HepG2 (cell line): ENCODE data around the gene CLCN4. TPM values are rescaled to one million over a fixed set of nuclear protein-coding genes. Genes with fewer than 3 reads are reported as not detected.

Source experiments
- ATAC-seq: fragments of 200-7000 bp; cut with Tn5 transposase; 3 replicates; pipeline ENCODE4 v1.9.1; 2020; ENCODE audit warnings: mild to moderate bottlenecking, moderate library complexity
- BruUV-seq: library from RNA; stranded (reverse); fragments of 400-500 nt; replicated peaks from 2 replicates; lab custom pipeline; 2021; lab: Mats Ljungman, UMichigan
- CTCF ChIA-PET: fragments of 300-600 bp; formaldehyde crosslinking; extraction: SDS; loops from one replicate; lab custom pipeline; 2021; ENCODE audit warnings: low total read pairs, inconsistent platforms, low intra/inter-chr PET ratio; lab: Yijun Ruan, JAX
- POLR2A ChIA-PET: fragments of 350-600 bp; sonication (Branson Sonifier 250); formaldehyde crosslinking; loops from one replicate; lab custom pipeline; 2020; ENCODE audit warnings: antibody characterized with exemption, inconsistent platforms; lab: Yijun Ruan, JAX
- DNase-seq: peaks from one replicate; pipeline ENCODE4 v3.0.0-alpha.2; 2015; ENCODE audit warnings: low spot score
- FAIRE-seq: peaks from 3 replicates; lab custom pipeline; 2011; peaks lifted over from hg19 to GRCh38; lab: Jason Lieb, UNC
- H2AFZ ChIP-seq: one replicate; pipeline ENCODE4 v1.6.1; 2011; ENCODE audit warnings: low read length, inconsistent platforms
- H3K27ac ChIP-seq: fragments of 300-600 bp; 3 replicates; pipeline ENCODE4 v1.8.0; 2011; ENCODE audit warnings: mixed run types, mild to moderate bottlenecking, mixed read lengths, low read length, inconsistent platforms; ENCODE audit not compliant: insufficient read depth; ENCODE audit errors: extremely low read length
- H3K27me3 ChIP-seq, 2 experiments: fragments of 200-600 bp in 1 of 2; 2 replicates in 1 of 2; 3 replicates in 1 of 2; pipeline versions ENCODE4 v1.6.0 to v1.8.0; 2011; ENCODE audit warnings: low read length in 2 of 2, mild to moderate bottlenecking in 2 of 2, moderate library complexity in 2 of 2, inconsistent platforms in 1 of 2; ENCODE audit not compliant: insufficient read depth in 2 of 2, control insufficient read depth in 1 of 2
- H3K36me3 ChIP-seq, 2 experiments: fragments of 200-600 bp in 1 of 2; replicated peaks in 1 of 2; 2 replicates in 1 of 2; 3 replicates in 1 of 2; pipeline versions ENCODE4 v1.5.1 to v1.8.0; 2011; ENCODE audit warnings: low read length in 2 of 2, inconsistent platforms in 1 of 2; ENCODE audit not compliant: insufficient read depth in 2 of 2, control insufficient read depth in 1 of 2
- H3K4me1 ChIP-seq: 2 replicates; pipeline ENCODE4 v1.5.1; 2012; ENCODE audit warnings: low read length, inconsistent platforms; ENCODE audit not compliant: insufficient read depth
- H3K4me2 ChIP-seq: 2 replicates; pipeline ENCODE4 v1.6.0; 2011; ENCODE audit warnings: low read depth, low read length, inconsistent platforms
- H3K4me3 ChIP-seq, 3 experiments: fragments of 200-600 bp in 1 of 3; sonication (generic), shearing (Covaris generic) in 1 of 3; replicated peaks in 1 of 3; 2 replicates each; pipeline ENCODE4 v1.5.1; 2011 to 2016; ENCODE audit warnings: low read length in 3 of 3, inconsistent platforms in 2 of 3, low read depth in 2 of 3, mild to moderate bottlenecking in 2 of 3, control low read depth in 1 of 3, mixed read lengths in 1 of 3; ENCODE audit not compliant: insufficient read depth in 1 of 3
- H3K79me2 ChIP-seq: one replicate; pipeline ENCODE4 v1.6.1; 2011; ENCODE audit warnings: low read length, inconsistent platforms; ENCODE audit not compliant: insufficient read depth
- H3K9ac ChIP-seq: 2 replicates; pipeline ENCODE4 v1.6.0; 2011; ENCODE audit warnings: mild to moderate bottlenecking, low read depth, low read length, inconsistent platforms; ENCODE audit not compliant: insufficient read depth
- H3K9me3 ChIP-seq: 2 replicates; pipeline ENCODE4 v1.5.1; 2012; ENCODE audit warnings: mild to moderate bottlenecking, low read length
- H4K20me1 ChIP-seq: 2 replicates; pipeline ENCODE4 v1.6.0; 2011; ENCODE audit warnings: inconsistent platforms, mild to moderate bottlenecking, low read length, moderate library complexity; ENCODE audit not compliant: insufficient read depth
- ADNP ChIP-seq: sonication (generic); formaldehyde crosslinking; IDR thresholded peaks from 2 replicates; pipeline ENCODE4 v1.4.0; 2020; ENCODE audit warnings: missing genetic modification reagents
- EED ChIP-seq: sonication (generic); formaldehyde crosslinking; IDR thresholded peaks from 2 replicates; pipeline ENCODE4 v1.5.0; 2020; ENCODE audit warnings: mild to moderate bottlenecking, missing genetic modification reagents
- ETV6 ChIP-seq: sonication (generic); formaldehyde crosslinking; conservative IDR thresholded peaks from 2 replicates; pipeline ENCODE4 v1.4.0; 2020; ENCODE audit warnings: missing genetic modification reagents
- FOXK2 ChIP-seq: fragments of 450-650 bp; IDR thresholded peaks from 2 replicates; pipeline ENCODE4 v1.6.1; 2016
- HMGA1 ChIP-seq: sonication (generic); formaldehyde crosslinking; conservative IDR thresholded peaks from 2 replicates; pipeline ENCODE4 v1.4.0; 2020; ENCODE audit warnings: missing genetic modification reagents
- NFE2 ChIP-seq: sonication (generic); formaldehyde crosslinking; IDR thresholded peaks from 2 replicates; pipeline ENCODE4 v1.4.0; 2020; ENCODE audit warnings: missing genetic modification reagents
- NFIC ChIP-seq: IDR thresholded peaks from 2 replicates; pipeline ENCODE4 v1.6.1; 2012; ENCODE audit warnings: mild to moderate bottlenecking, low read length, inconsistent platforms
- TCF7L2 ChIP-seq: IDR thresholded peaks from 2 replicates; pipeline ENCODE4 v1.6.1; 2011; ENCODE audit warnings: mild to moderate bottlenecking, low read depth, low read length, moderate library complexity
- ZNF292 ChIP-seq: sonication (generic); formaldehyde crosslinking; IDR thresholded peaks from 2 replicates; pipeline ENCODE4 v1.8.1; 2022; ENCODE audit warnings: mild to moderate bottlenecking, low read depth, missing genetic modification reagents, borderline replicate concordance
- ZNF326 ChIP-seq: sonication (generic); formaldehyde crosslinking; IDR thresholded peaks from 2 replicates; pipeline ENCODE4 v1.4.0; 2020; ENCODE audit warnings: missing genetic modification reagents, borderline replicate concordance
- ZNF589 ChIP-seq: sonication (generic); formaldehyde crosslinking; conservative IDR thresholded peaks from 2 replicates; pipeline ENCODE4 v1.8.0; 2022; ENCODE audit warnings: mild to moderate bottlenecking, moderate library complexity, missing genetic modification reagents
- ZNF775 ChIP-seq: sonication (generic); formaldehyde crosslinking; IDR thresholded peaks from 2 replicates; pipeline ENCODE4 v1.4.0; 2020; ENCODE audit warnings: missing genetic modification reagents, mild to moderate bottlenecking, moderate library complexity, borderline replicate concordance
- ZSCAN25 ChIP-seq: sonication (generic); formaldehyde crosslinking; IDR thresholded peaks from 2 replicates; pipeline ENCODE4 v1.8.0; 2022; ENCODE audit warnings: mild to moderate bottlenecking, missing genetic modification reagents
- WGBS: methylation state at CpG from one replicate; pipeline ENCODE4 v1.1.6; 2017; ENCODE audit warnings: low lambda C conversion rate; 5-methylcytosine and 5-hydroxymethylcytosine counted together
- in situ Hi-C: cut with HindIII; loops from 2 replicates; pipeline ENCODE4 v1.10.0; 2017; ENCODE audit warnings: low pct_unique_long_range_greater_than_20kb; ENCODE audit not compliant: extremely low pct_ligation_motif_present
- intact Hi-C: fragments of 100-400 bp; cut with micrococcal nuclease; formaldehyde crosslinking; loops from one replicate; pipeline ENCODE4 v1.10.0; 2022; ENCODE audit not compliant: unreplicated experiment
- polyA plus RNA-seq, 8 experiments: library from polyadenylated mRNA; depleted of rRNA in 3 of 8; stranded (reverse) in 7 of 8; unstranded in 1 of 8; fragments of >200 nt; fragmentation: Illumina TruSeq in 4 of 8; extraction: Trizol in 4 of 8; gene quantifications; 2 replicates each; pipeline versions ENCODE4 v1.2.1 to v1.2.3, GENCODE V29; 2011 to 2016; ENCODE audit warnings: low read depth in 4 of 8, missing spikeins in 1 of 8, mixed read lengths in 1 of 8; ENCODE audit not compliant: insufficient read depth in 1 of 8
- total RNA-seq, 5 experiments: library from RNA; depleted of rRNA; stranded (reverse); fragments of >200 nt; fragmentation: Illumina TruSeq; extraction: Trizol; gene quantifications; 2 replicates each; pipeline ENCODE4 v1.2.3, GENCODE V29; 2016; ENCODE audit warnings: low read depth in 1 of 5
- TF ChIP-seq, protein P1 (sequence below): sonication (generic); formaldehyde crosslinking; IDR thresholded peaks from 2 replicates; pipeline ENCODE4 v1.5.1; 2020; ENCODE audit warnings: mild to moderate bottlenecking, missing genetic modification reagents, borderline replicate concordance
- TF ChIP-seq, protein P2 (sequence below): sonication (generic); formaldehyde crosslinking; IDR thresholded peaks from 2 replicates; pipeline ENCODE4 v1.9.0; 2021; ENCODE audit warnings: missing genetic modification reagents, borderline replicate concordance
- TF ChIP-seq, protein P3 (sequence below): sonication (generic); formaldehyde crosslinking; conservative IDR thresholded peaks from 2 replicates; pipeline ENCODE4 v1.4.0; 2020; ENCODE audit warnings: missing genetic modification reagents
- TF ChIP-seq, protein P4 (sequence below): sonication (generic); formaldehyde crosslinking; IDR thresholded peaks from 2 replicates; pipeline ENCODE4 v1.5.0; 2020; ENCODE audit warnings: mild to moderate bottlenecking, missing genetic modification reagents, borderline replicate concordance

CLCN4 gene
- total and polyA plus RNA-seq, 2 of the 13 experiments (the other 11 are each of a cell fraction or from before 2014, with no cell fraction given) = 1.8 to 2.5 TPM

DNA sequence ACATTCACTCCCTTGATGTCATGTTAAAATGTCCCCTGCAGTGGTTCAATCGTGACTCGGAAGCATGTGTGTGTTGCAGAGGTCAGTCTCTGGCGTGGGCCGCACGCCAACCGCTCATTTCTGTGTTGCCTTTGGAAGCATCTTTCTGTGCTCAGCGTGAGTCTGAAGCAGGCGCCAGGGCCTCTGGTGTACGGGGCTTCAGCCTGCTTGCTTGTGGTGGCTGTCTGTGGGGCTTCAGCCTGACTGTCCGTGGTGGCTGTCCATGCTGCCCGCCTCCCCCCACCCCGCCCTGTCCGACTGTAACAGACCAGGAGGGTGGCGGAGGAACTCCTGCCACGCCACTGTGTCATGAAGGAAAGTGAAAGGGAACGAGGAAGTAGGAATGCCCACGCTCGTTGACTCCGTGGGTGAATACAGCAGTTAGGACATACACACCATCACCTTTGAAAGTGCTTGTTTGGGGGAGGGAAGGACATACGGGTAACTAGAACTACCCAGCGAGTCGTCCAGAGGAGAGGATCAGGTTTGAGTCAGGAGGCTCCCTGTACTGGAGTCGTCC, 14.7 kb upstream of the CLCN4 start:
- DNase-seq (no peak), FAIRE-seq (no peak), ATAC-seq (no peak)
- no peak overlapping the region for H2AFZ ChIP-seq
- H3K4me1 ChIP-seq = no peaks in the 10 kb centered on the region
- in situ Hi-C loops = no loop called here
- BruUV-seq = no TSS peak
- no peak overlapping the region for H3K4me3 ChIP-seq
- TF ChIP-seq TCF7L2 (no peak), ETV6 (no peak), ZNF589 (CRISPR knock-in tag) (no peak), HMGA1 (CRISPR knock-in tag) (no peak), FOXK2 (no peak), ZNF775 (CRISPR knock-in tag) (no peak), ZNF292 (CRISPR knock-in tag) (no peak), EED (CRISPR knock-in tag) (no peak), ADNP (CRISPR knock-in tag) (no peak), NFE2 (CRISPR knock-in tag) (no peak), NFIC (no peak), ZNF326 (CRISPR knock-in tag) (no peak), ZSCAN25 (no peak)
- TF ChIP-seq, protein P1, sequence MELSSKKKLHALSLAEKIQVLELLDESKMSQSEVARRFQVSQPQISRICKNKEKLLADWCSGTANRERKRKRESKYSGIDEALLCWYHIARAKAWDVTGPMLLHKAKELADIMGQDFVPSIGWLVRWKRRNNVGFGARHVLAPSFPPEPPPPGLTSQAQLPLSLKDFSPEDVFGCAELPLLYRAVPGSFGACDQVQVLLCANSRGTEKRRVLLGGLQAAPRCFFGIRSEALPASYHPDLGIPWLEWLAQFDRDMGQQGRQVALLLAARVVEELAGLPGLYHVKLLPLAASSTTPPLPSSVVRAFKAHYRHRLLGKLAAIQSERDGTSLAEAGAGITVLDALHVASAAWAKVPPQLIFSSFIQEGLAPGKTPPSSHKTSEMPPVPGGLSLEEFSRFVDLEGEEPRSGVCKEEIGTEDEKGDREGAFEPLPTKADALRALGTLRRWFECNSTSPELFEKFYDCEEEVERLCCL (CRISPR knock-in tag) = no peak
- TF ChIP-seq, protein P2, sequence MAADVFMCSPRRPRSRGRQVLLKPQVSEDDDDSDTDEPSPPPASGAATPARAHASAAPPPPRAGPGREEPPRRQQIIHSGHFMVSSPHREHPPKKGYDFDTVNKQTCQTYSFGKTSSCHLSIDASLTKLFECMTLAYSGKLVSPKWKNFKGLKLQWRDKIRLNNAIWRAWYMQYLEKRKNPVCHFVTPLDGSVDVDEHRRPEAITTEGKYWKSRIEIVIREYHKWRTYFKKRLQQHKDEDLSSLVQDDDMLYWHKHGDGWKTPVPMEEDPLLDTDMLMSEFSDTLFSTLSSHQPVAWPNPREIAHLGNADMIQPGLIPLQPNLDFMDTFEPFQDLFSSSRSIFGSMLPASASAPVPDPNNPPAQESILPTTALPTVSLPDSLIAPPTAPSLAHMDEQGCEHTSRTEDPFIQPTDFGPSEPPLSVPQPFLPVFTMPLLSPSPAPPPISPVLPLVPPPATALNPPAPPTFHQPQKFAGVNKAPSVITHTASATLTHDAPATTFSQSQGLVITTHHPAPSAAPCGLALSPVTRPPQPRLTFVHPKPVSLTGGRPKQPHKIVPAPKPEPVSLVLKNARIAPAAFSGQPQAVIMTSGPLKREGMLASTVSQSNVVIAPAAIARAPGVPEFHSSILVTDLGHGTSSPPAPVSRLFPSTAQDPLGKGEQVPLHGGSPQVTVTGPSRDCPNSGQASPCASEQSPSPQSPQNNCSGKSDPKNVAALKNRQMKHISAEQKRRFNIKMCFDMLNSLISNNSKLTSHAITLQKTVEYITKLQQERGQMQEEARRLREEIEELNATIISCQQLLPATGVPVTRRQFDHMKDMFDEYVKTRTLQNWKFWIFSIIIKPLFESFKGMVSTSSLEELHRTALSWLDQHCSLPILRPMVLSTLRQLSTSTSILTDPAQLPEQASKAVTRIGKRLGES (CRISPR knock-in tag) = no peak
- TF ChIP-seq, protein P3, sequence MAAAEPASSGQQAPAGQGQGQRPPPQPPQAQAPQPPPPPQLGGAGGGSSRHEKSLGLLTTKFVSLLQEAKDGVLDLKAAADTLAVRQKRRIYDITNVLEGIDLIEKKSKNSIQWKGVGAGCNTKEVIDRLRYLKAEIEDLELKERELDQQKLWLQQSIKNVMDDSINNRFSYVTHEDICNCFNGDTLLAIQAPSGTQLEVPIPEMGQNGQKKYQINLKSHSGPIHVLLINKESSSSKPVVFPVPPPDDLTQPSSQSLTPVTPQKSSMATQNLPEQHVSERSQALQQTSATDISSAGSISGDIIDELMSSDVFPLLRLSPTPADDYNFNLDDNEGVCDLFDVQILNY (CRISPR knock-in tag) = no peak
- TF ChIP-seq, protein P4, sequence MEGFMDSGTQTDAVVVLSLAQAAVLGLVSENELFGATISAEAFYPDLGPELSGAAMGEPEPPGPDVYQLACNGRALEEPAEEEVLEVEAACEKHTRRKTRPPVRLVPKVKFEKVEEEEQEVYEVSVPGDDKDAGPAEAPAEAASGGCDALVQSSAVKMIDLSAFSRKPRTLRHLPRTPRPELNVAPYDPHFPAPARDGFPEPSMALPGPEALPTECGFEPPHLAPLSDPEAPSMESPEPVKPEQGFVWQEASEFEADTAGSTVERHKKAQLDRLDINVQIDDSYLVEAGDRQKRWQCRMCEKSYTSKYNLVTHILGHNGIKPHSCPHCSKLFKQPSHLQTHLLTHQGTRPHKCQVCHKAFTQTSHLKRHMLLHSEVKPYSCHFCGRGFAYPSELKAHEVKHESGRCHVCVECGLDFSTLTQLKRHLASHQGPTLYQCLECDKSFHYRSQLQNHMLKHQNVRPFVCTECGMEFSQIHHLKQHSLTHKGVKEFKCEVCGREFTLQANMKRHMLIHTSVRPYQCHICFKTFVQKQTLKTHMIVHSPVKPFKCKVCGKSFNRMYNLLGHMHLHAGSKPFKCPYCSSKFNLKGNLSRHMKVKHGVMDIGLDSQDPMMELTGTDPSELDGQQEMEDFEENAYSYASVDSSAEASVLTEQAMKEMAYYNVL (CRISPR knock-in tag) = no peak
- H3K27ac ChIP-seq = no peak overlapping the region
- H3K79me2 ChIP-seq = no peaks in the 10 kb centered on the region
- no peaks in the 10 kb centered on the region for H4K20me1 ChIP-seq
- H3K4me2 ChIP-seq = no peak overlapping the region
- CTCF ChIA-PET = no interaction called here
- no peaks in the 10 kb centered on the region for H3K27me3 ChIP-seq
- POLR2A ChIA-PET = no interaction called here
- no peaks in the 10 kb centered on the region for H3K9me3 ChIP-seq
- H3K9ac ChIP-seq = no peak overlapping the region
- intact Hi-C loops = no loop called here
- 93% methylated on average over 14 of the region's 23 CpGs for WGBS
- no peaks in the 10 kb centered on the region for H3K36me3 ChIP-seq
